Stimulated activated effector memory CD8-positive, alpha-beta T cell treated with anti-CD3 and anti-CD28 coated beads, Interleukin-12 subunit alpha, Interleukin-12 subunit beta, amount 100 ng/mL, for 72 hours (primary cell): Measurements from ENCODE around the gene MGAT4A.
"Not testable (repeated sequence)": the region's sequence is repeated elsewhere in the genome, so short reads cannot be mapped to it uniquely, and the experiment has no call there.

Experiments
- ATAC-seq: fragments of 150-1000 bp; cut with Tn5 transposase; 2 replicates; pipeline ENCODE4 v1.10.0; 2021
- DNase-seq, 2 donors: peaks; one replicate each; pipeline ENCODE4 v3.0.0; 2021 to 2022; ENCODE audit warnings: low spot score in 2 of 2
- H3K27ac Mint-ChIP-seq: one replicate; pipeline ENCODE4 v1.8.0; 2022; ENCODE audit warnings: mild to moderate bottlenecking, mixed read lengths
- H3K36me3 Mint-ChIP-seq: one replicate; pipeline ENCODE4 v1.8.0; 2022; ENCODE audit warnings: mild to moderate bottlenecking, mixed read lengths
- H3K4me1 Mint-ChIP-seq: one replicate; pipeline ENCODE4 v1.8.0; 2022; ENCODE audit warnings: mixed read lengths
- H3K4me3 Mint-ChIP-seq: one replicate; pipeline ENCODE4 v1.8.0; 2022; ENCODE audit warnings: mild to moderate bottlenecking, mixed read lengths
- H3K9me3 Mint-ChIP-seq: one replicate; pipeline ENCODE4 v1.8.0; 2022; ENCODE audit warnings: mixed read lengths

The MGAT4A gene

DNA sequence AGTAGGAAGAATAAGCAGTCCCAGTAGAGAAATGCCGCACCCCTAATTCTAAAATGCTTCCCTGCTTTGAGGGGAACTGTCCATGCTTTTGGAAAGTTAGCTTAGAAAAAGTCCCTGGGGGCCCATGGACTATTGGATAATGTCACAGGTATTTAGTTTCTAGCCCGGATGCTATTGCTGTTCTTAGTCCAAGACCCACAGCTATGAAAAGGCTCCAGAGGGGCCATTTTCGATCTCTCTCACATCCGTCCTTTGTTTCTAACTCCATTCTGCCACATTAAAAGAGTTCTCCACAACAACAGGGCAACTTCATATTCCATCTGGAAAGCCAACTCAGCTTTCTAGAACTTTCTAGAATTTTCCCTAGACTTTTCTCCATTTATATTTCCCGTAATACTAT lies 47.2 kb downstream of the MGAT4A start:
- Mint-ChIP-seq H3K9me3 (no peaks in the 10 kb centered on the region), H3K4me3 (no peak overlapping the region)

GRCh38 chr2:98676742-98677141 lies 54.2 kb downstream of the MGAT4A start:
- no peaks in the 10 kb centered on the region for H3K9me3 Mint-ChIP-seq
- DNase-seq = no peak
- no peak overlapping the region for H3K4me3 Mint-ChIP-seq
- H3K36me3 Mint-ChIP-seq = peaks cover 56% of the 10 kb centered on the region
- ATAC-seq = no peak
- peaks cover 19% of the 10 kb centered on the region for H3K4me1 Mint-ChIP-seq
- H3K27ac Mint-ChIP-seq = no peak overlapping the region

More for the DNA sequence above, 47.2 kb downstream of the MGAT4A start:
- ATAC-seq = no peak
- H3K4me1 Mint-ChIP-seq = peaks cover 26% of the 10 kb centered on the region
- peak overlapping the region; percentile 24 for H3K27ac Mint-ChIP-seq
- DNase-seq = no peak
- no peaks in the 10 kb centered on the region for H3K36me3 Mint-ChIP-seq

- Mint-ChIP-seq H3K36me3 (peaks cover 63% of the 10 kb centered on the region), H3K4me3 (no peak overlapping the region), H3K4me1 (peaks cover 33% of the 10 kb centered on the region), H3K27ac (peak overlapping the region; percentile 54), H3K9me3 (peaks cover 11% of the 10 kb centered on the region)
- no peak for DNase-seq
- no peak for ATAC-seq
Observed at GRCh38 chr2:98674233-98674964, 56.5 kb downstream of the MGAT4A start.

- Mint-ChIP-seq H3K27ac (no peak overlapping the region), H3K36me3 (peaks cover 38% of the 10 kb centered on the region), H3K4me3 (no peak overlapping the region), H3K9me3 (peaks cover 20% of the 10 kb centered on the region), H3K4me1 (peaks cover 55% of the 10 kb centered on the region)
- DNase-seq (no peak), ATAC-seq (no peak)
Observed at GRCh38 chr2:98669675-98670074, 61.3 kb downstream of the MGAT4A start.

- peaks cover 56% of the 10 kb centered on the region for H3K4me1 Mint-ChIP-seq
- ATAC-seq (no peak), DNase-seq (no peak)
- peaks cover 11% of the 10 kb centered on the region for H3K9me3 Mint-ChIP-seq
- peak overlapping the region; percentile 95 for H3K27ac Mint-ChIP-seq
- no peak overlapping the region for H3K4me3 Mint-ChIP-seq
- peaks cover 28% of the 10 kb centered on the region for H3K36me3 Mint-ChIP-seq
Observed at GRCh38 chr2:98665677-98666076, 65.3 kb downstream of the MGAT4A start.

- Mint-ChIP-seq H3K4me1 (peaks cover 61% of the 10 kb centered on the region), H3K27ac (peak overlapping the region; percentile 95)
- DNase-seq = no peak
Observed at GRCh38 chr2:98664323-98664722, 66.6 kb downstream of the MGAT4A start.

DNA sequence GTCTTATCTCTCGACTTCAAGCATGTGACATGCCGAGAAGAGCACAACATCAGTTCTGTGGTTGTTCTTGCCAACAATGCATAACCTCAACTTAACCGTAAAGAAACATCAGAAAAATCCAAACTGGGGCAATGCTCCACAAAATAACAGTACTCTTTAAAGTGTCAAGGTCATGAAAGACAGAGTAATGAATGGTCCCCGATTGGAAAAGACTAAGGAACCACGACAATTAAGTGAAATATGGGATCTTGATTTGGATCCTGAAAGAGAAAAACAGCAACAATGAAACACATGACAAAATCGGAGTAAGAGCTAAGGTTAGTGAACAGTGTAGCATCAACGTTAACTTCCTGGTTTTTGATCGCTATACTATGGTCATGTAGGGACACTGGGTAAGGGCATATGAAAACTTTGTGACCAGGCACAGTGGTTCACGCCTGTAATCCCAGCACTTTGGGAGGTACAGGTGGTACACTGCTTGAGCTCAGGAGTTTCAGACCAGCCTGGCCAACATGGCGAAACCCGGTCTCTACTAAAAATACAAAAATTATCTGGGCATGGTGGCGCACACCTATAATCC lies 67.3 kb downstream of the MGAT4A start:
- Mint-ChIP-seq H3K4me1 (peaks cover 62% of the 10 kb centered on the region), H3K9me3 (peaks cover 9% of the 10 kb centered on the region), H3K36me3 (peaks cover 28% of the 10 kb centered on the region)

More at GRCh38 chr2:98664323-98664722, 66.6 kb downstream of the MGAT4A start:
- ATAC-seq = peak; percentile 62
- H3K9me3 Mint-ChIP-seq = peaks cover 9% of the 10 kb centered on the region
- H3K36me3 Mint-ChIP-seq = peaks cover 28% of the 10 kb centered on the region
- peak overlapping the region; percentile 72 for H3K4me3 Mint-ChIP-seq

GRCh38 chr2:98659491-98659840 lies 71.5 kb downstream of the MGAT4A start:
- H3K27ac Mint-ChIP-seq = peak overlapping the region; percentile 95

More for the DNA sequence above, 67.3 kb downstream of the MGAT4A start:
- H3K27ac Mint-ChIP-seq = peak overlapping the region; percentile 95
- peak; percentile 71 for ATAC-seq
- no peak for DNase-seq
- H3K4me3 Mint-ChIP-seq = peak overlapping the region; percentile 72

DNA sequence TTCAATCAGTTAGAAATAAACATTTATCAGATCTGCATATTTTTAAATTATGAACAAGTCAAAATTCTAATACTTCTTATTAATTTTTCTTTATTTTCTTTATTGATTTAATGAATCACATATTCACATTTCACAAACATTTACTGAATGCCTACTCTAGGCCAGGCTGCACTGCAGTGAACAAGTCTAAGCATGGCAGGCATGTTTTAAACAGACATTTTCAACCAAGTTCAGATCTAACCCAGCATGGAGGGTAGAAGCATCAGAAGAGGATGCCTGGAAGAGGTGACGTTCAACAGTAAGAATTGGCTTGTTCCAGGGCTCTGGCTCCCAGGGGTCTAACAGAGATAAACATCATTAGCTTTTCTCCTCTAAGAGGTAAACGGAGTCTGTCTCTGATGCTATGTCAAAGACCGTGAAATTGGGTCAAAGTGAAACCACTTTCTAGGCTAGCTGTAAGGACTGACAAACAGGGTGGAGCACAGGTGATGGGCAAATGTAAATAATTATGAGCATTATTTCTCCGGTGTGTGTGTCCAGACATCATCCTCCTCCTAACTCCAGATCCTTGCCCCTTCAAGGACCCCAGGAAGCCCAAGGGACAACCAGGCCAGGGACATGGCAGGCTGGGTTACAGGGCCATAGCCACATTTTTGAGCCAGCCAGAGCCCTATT lies 72.0 kb downstream of the MGAT4A start:
- Mint-ChIP-seq H3K4me3 (peak overlapping the region; percentile 72), H3K4me1 (peaks cover 56% of the 10 kb centered on the region), H3K27ac (peak overlapping the region; percentile 95), H3K36me3 (peaks cover 24% of the 10 kb centered on the region), H3K9me3 (no peaks in the 10 kb centered on the region)
- ATAC-seq (peak; percentile 68), DNase-seq (peak in 1 of 2 donors; percentile 75)

More at GRCh38 chr2:98659491-98659840, 71.5 kb downstream of the MGAT4A start:
- H3K4me1 Mint-ChIP-seq = peaks cover 54% of the 10 kb centered on the region
- H3K4me3 Mint-ChIP-seq = peak overlapping the region; percentile 72
- DNase-seq, H3K9me3 Mint-ChIP-seq: not testable (repeated sequence)
- peaks cover 20% of the 10 kb centered on the region for H3K36me3 Mint-ChIP-seq
- peak; percentile 68 for ATAC-seq

GRCh38 chr2:98656800-98657199 lies 74.1 kb downstream of the MGAT4A start:
- DNase-seq = peak in 1 of 2 donors; percentile 64
- Mint-ChIP-seq H3K27ac (peak overlapping the region; percentile 90), H3K36me3 (peaks cover 37% of the 10 kb centered on the region), H3K4me1 (peaks cover 68% of the 10 kb centered on the region), H3K9me3 (no peaks in the 10 kb centered on the region), H3K4me3 (peak overlapping the region; percentile 72)
- ATAC-seq = peak; percentile 79

DNA sequence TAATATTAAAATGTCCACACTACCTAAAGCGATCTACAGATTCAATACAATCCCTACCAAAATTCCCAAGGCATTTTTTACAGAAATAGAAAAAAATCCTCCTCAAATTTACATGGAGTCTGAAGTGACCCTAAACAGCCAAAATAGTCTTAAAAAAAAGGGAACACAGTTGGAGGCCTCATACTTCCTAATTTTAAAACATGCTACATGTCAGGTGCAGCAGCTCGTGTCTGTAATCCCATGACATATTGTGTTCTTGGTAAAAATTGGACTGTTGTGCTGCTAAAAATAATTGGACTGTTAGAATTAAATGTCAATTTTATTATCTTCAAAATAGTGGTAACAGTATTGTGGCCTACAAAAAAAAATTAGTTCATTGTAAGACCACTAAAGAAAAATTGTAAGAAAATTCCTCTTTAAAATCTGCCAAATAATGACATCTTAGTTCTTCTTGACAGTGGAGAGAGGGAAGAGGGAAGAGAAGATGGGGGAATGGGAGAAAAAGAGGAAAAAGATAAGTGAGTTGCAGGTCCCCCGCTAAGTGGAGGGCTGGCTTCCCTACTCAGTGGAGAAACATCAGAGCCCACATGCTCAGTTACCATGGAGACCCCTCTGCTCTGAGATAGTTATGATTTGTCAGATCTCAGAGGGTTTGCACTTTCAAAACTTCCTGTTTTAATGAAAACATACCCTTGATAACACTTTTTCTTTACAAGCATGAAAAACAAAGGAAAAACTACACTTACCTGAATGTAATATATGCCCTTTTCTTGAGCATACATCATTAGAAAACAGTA lies 76.0 kb downstream of the MGAT4A start:
- ATAC-seq (peak; percentile 80), DNase-seq (no peak)
- Mint-ChIP-seq H3K36me3 (peaks cover 31% of the 10 kb centered on the region), H3K27ac (peak overlapping the region; percentile 90), H3K4me3 (peak overlapping the region; percentile 72), H3K4me1 (peaks cover 70% of the 10 kb centered on the region), H3K9me3 (no peaks in the 10 kb centered on the region)

- H3K36me3 Mint-ChIP-seq = peaks cover 49% of the 10 kb centered on the region
- no peak for DNase-seq
Observed at GRCh38 chr2:98650998-98651397, 79.9 kb downstream of the MGAT4A start.

DNA sequence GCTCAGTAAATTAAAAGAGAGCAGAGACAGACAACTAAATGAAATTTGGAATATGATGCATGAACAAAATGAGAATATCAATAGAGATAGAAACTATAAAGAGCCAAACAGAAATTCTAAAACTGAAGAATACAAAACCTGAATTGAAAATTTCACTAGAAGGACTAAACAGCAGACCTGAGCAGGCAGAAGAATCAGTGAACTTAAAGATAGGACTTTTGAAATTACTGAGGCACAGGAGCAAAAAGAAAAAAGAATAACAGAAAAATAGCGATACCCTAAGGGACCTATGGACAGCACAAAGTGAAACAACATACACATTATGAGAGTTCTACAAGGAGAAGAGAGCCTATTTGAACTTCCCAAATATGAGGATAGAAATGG lies 80.9 kb downstream of the MGAT4A start:
- H3K4me1 Mint-ChIP-seq = peaks cover 63% of the 10 kb centered on the region
- no peak for ATAC-seq
- peaks cover 55% of the 10 kb centered on the region for H3K36me3 Mint-ChIP-seq
- peak overlapping the region; percentile 90 for H3K27ac Mint-ChIP-seq
- DNase-seq = no peak
- peak overlapping the region; percentile 72 for H3K4me3 Mint-ChIP-seq
- peaks cover 3% of the 10 kb centered on the region for H3K9me3 Mint-ChIP-seq

More at GRCh38 chr2:98650998-98651397, 79.9 kb downstream of the MGAT4A start:
- ATAC-seq = no peak
- H3K27ac Mint-ChIP-seq = peak overlapping the region; percentile 90
- peaks cover 66% of the 10 kb centered on the region for H3K4me1 Mint-ChIP-seq
- peaks cover 3% of the 10 kb centered on the region for H3K9me3 Mint-ChIP-seq
- peak overlapping the region; percentile 72 for H3K4me3 Mint-ChIP-seq

DNA sequence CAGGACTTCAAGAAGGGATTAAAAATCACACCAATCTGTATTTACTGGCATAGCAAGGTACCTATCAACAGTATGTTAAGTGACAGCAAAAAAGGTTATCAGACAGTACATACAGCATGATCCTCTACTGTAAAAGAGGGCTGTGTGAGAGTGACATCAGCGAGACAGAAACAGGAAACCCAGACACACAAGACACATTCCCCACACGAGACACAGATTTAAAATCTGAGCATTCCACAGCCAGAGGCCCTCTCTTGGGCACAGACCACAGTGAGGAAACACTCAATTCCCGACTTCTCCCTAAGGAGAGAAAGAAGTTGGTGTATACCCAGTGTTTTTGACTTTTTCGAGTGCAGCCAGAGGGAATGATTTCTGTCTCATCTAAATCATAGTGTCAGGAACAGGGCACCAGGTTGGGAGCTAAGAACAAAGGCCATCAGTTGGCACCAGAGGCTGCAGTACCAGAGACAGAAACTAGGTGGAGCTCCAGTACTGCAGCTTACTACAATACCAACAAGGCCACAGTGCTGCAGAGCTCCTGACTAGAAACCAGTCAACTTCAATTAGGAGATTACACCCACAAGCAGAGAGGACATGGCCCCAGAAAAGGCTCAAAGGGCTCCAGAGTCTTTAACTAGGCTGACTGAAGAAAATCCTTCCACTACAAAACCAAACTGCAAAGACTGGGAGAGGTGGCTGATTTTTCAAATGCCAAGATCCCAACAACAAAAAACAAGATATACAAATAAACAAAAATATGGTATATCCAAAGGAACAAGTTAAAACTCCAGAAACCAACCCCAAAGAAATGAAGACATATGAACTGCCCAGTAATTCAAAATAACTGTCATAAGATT lies 81.6 kb downstream of the MGAT4A start:
- H3K9me3 Mint-ChIP-seq = peaks cover 3% of the 10 kb centered on the region
- H3K4me3 Mint-ChIP-seq = peak overlapping the region; percentile 72
- H3K4me1 Mint-ChIP-seq = peaks cover 56% of the 10 kb centered on the region
- peak; percentile 68 to 89 for DNase-seq
- peak overlapping the region; percentile 90 for H3K27ac Mint-ChIP-seq
- H3K36me3 Mint-ChIP-seq = peaks cover 55% of the 10 kb centered on the region
- ATAC-seq = peak; percentile 96
